Measurements from ENCODE around the gene TMEM201. TPM values are rescaled to one million over a fixed set of nuclear protein-coding genes. Genes with fewer than 3 reads are reported as not detected.

Gene TMEM201
- total and polyA plus RNA-seq, 2 of the 13 experiments (the other 11 are each of a cell fraction or from before 2014, with no cell fraction given) = 1.5 to 8.2 TPM

- TF ChIP-seq ZNF784 (CRISPR knock-in tag; IDR thresholded peaks at IDR 0.05; ENCODE audit: borderline replicate concordance) = no peak
- no peak for TF ChIP-seq MTF2 (CRISPR knock-in tag; IDR thresholded peaks at IDR 0.05; ENCODE audit: borderline replicate concordance)
- 0 out of 2 replicates have a peak, but pooled peaks have one; percentile 19 for TF ChIP-seq SALL2 (CRISPR knock-in tag; IDR thresholded peaks at IDR 0.05)
- TF ChIP-seq, protein P1, sequence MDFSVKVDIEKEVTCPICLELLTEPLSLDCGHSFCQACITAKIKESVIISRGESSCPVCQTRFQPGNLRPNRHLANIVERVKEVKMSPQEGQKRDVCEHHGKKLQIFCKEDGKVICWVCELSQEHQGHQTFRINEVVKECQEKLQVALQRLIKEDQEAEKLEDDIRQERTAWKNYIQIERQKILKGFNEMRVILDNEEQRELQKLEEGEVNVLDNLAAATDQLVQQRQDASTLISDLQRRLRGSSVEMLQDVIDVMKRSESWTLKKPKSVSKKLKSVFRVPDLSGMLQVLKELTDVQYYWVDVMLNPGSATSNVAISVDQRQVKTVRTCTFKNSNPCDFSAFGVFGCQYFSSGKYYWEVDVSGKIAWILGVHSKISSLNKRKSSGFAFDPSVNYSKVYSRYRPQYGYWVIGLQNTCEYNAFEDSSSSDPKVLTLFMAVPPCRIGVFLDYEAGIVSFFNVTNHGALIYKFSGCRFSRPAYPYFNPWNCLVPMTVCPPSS (IDR thresholded peaks at IDR 0.05) = no peak
- no peak for TF ChIP-seq ZNF816 (CRISPR knock-in tag; IDR thresholded peaks at IDR 0.05; ENCODE audit: borderline replicate concordance)
- TF ChIP-seq TRIM24 (CRISPR knock-in tag; IDR thresholded peaks at IDR 0.05) = no peak
- TF ChIP-seq MTA3 (CRISPR knock-in tag; IDR thresholded peaks at IDR 0.05) = no peak
- TF ChIP-seq ZBTB3 (CRISPR knock-in tag; IDR thresholded peaks at IDR 0.05; ENCODE audit: borderline replicate concordance, low read depth) = no peak
- no peak for TF ChIP-seq GZF1 (CRISPR knock-in tag; IDR thresholded peaks at IDR 0.05)
- TF ChIP-seq YY1 (IDR thresholded peaks at IDR 0.05; ENCODE audit: insufficient read depth, insufficient replicate concordance, low read depth, low read length) = no peak
- TF ChIP-seq, protein P2, sequence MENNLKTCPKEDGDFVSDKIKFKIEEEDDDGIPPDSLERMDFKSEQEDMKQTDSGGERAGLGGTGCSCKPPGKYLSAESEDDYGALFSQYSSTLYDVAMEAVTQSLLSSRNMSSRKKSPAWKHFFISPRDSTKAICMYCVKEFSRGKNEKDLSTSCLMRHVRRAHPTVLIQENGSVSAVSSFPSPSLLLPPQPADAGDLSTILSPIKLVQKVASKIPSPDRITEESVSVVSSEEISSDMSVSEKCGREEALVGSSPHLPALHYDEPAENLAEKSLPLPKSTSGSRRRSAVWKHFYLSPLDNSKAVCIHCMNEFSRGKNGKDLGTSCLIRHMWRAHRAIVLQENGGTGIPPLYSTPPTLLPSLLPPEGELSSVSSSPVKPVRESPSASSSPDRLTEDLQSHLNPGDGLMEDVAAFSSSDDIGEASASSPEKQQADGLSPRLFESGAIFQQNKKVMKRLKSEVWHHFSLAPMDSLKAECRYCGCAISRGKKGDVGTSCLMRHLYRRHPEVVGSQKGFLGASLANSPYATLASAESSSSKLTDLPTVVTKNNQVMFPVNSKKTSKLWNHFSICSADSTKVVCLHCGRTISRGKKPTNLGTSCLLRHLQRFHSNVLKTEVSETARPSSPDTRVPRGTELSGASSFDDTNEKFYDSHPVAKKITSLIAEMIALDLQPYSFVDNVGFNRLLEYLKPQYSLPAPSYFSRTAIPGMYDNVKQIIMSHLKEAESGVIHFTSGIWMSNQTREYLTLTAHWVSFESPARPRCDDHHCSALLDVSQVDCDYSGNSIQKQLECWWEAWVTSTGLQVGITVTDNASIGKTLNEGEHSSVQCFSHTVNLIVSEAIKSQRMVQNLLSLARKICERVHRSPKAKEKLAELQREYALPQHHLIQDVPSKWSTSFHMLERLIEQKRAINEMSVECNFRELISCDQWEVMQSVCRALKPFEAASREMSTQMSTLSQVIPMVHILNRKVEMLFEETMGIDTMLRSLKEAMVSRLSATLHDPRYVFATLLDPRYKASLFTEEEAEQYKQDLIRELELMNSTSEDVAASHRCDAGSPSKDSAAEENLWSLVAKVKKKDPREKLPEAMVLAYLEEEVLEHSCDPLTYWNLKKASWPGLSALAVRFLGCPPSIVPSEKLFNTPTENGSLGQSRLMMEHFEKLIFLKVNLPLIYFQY (CRISPR knock-in tag; IDR thresholded peaks at IDR 0.05; ENCODE audit: borderline replicate concordance) = no peak
- TF ChIP-seq E2F2 (CRISPR knock-in tag; IDR thresholded peaks at IDR 0.05; ENCODE audit: borderline replicate concordance) = no peak
- TF ChIP-seq NCOA5 (CRISPR knock-in tag; IDR thresholded peaks at IDR 0.05) = no peak
- TF ChIP-seq ZNF12 (CRISPR knock-in tag; IDR thresholded peaks at IDR 0.05) = no peak
- TF ChIP-seq ZFAT (CRISPR knock-in tag; conservative IDR thresholded peaks at IDR 0.05) = no peak
- TF ChIP-seq ATF6 (CRISPR knock-in tag; conservative IDR thresholded peaks at IDR 0.05) = no peak
- TF ChIP-seq ZNF30 (CRISPR knock-in tag; IDR thresholded peaks at IDR 0.05) = no peak
- no peak for TF ChIP-seq EP300 (IDR thresholded peaks at IDR 0.05; ENCODE audit: low read depth in 2 of 2, low read length in 2 of 2)
- no peak for TF ChIP-seq EP300 (CRISPR knock-in tag; IDR thresholded peaks at IDR 0.05; ENCODE audit: borderline replicate concordance)
- no peak for TF ChIP-seq PLRG1 (conservative IDR thresholded peaks at IDR 0.05)
- no peak for TF ChIP-seq MIER3 (CRISPR knock-in tag; IDR thresholded peaks at IDR 0.05; ENCODE audit: borderline replicate concordance)
Measured at GRCh38 chr1:9615316-9616063, 26.8 kb downstream of the TMEM201 start (continued).
